Mesendoderm (in vitro differentiated cells): Measurements from ENCODE around the gene VSIG10L2. TPM values are rescaled to one million over a fixed set of nuclear protein-coding genes. Genes with fewer than 3 reads are reported as not detected.
A peak's percentile ranks its signal among the peaks of the same experiment; 100 is the strongest.

ENCODE experiments used
- DNase-seq: peaks from one replicate; pipeline ENCODE4 v3.0.0; 2013
- H2AK5ac ChIP-seq: 2 replicates; pipeline ENCODE4 v1.6.1; 2013; ENCODE audit warnings: low read length, inconsistent platforms
- H2BK120ac ChIP-seq: 2 replicates; pipeline ENCODE4 v1.6.1; 2013; ENCODE audit warnings: low read depth, mild to moderate bottlenecking, low read length, moderate library complexity, mixed read lengths
- H2BK15ac ChIP-seq: replicated peaks from 2 replicates; pipeline ENCODE4 v1.6.1; 2013; ENCODE audit warnings: low read depth, mild to moderate bottlenecking, moderate library complexity
- H2BK5ac ChIP-seq: 2 replicates; pipeline ENCODE4 v1.6.1; 2013; ENCODE audit warnings: low read length, inconsistent platforms
- H3K18ac ChIP-seq: 2 replicates; pipeline ENCODE4 v1.6.1; 2013; ENCODE audit warnings: mild to moderate bottlenecking, low read length, mixed read lengths
- H3K23ac ChIP-seq: one replicate; pipeline ENCODE4 v1.6.1; 2013; ENCODE audit warnings: low read length
- H3K27ac ChIP-seq: 2 replicates; pipeline ENCODE4 v1.5.1; 2013; ENCODE audit warnings: low read depth, mild to moderate bottlenecking, inconsistent platforms, low read length, moderate library complexity
- H3K27me3 ChIP-seq: 2 replicates; pipeline ENCODE4 v1.6.1; 2013; ENCODE audit warnings: low read length, control low read depth, mild to moderate bottlenecking, inconsistent platforms; ENCODE audit not compliant: insufficient read depth, poor library complexity
- H3K36me3 ChIP-seq: 2 replicates; pipeline ENCODE4 v1.6.1; 2013; ENCODE audit warnings: low read length, inconsistent platforms; ENCODE audit not compliant: control insufficient read depth, insufficient read depth
- H3K4ac ChIP-seq: one replicate; pipeline ENCODE4 v1.6.1; 2013; ENCODE audit warnings: low read depth, mild to moderate bottlenecking, low read length, moderate library complexity
- H3K4me1 ChIP-seq: 2 replicates; pipeline ENCODE4 v1.6.1; 2013; ENCODE audit warnings: low read depth, low read length, inconsistent platforms; ENCODE audit not compliant: control insufficient read depth
- H3K4me2 ChIP-seq: 2 replicates; pipeline ENCODE4 v1.6.1; 2013; ENCODE audit warnings: low read length
- H3K4me3 ChIP-seq: 2 replicates; pipeline ENCODE4 v1.5.1; 2013; ENCODE audit warnings: mild to moderate bottlenecking, low read length
- H3K56ac ChIP-seq: one replicate; pipeline ENCODE4 v1.6.1; 2013; ENCODE audit warnings: low read length
- H3K79me1 ChIP-seq: 2 replicates; pipeline ENCODE4 v1.6.1; 2013; ENCODE audit warnings: low read length, inconsistent platforms
- H3K79me2 ChIP-seq: 2 replicates; pipeline ENCODE4 v1.6.1; 2013; ENCODE audit warnings: mild to moderate bottlenecking, low read length; ENCODE audit not compliant: control insufficient read depth, insufficient read depth
- H3K9ac ChIP-seq: 2 replicates; pipeline ENCODE4 v1.6.1; 2013; ENCODE audit warnings: low read length, inconsistent platforms
- H4K5ac ChIP-seq: one replicate; pipeline ENCODE4 v1.6.1; 2013; ENCODE audit warnings: low read length
- H4K8ac ChIP-seq: one replicate; pipeline ENCODE4 v1.6.1; 2013; ENCODE audit warnings: low read depth, mild to moderate bottlenecking, control low read depth, low read length, moderate library complexity
- WGBS: extraction: QIAGEN DNeasy Blood & Tissue Kit; methylation state at CpG from one replicate; pipeline ENCODE4 v1.1.7; 2013; ENCODE audit warnings: low lambda C conversion rate, missing lambda C conversion rate; ENCODE audit not compliant: insufficient coverage; ENCODE audit errors: extremely low coverage; 5-methylcytosine and 5-hydroxymethylcytosine counted together
- polyA plus RNA-seq, 2 experiments: library from polyadenylated mRNA; stranded (reverse); fragments of 200-250 nt; gene quantifications; one replicate each; pipeline ENCODE4 v1.2.3, GENCODE V29; 2013

The VSIG10L2 gene
- polyA plus RNA-seq (2013, experiment 1 of 2), result not detected
- polyA plus RNA-seq (2013, experiment 2 of 2), result not detected

DNA sequence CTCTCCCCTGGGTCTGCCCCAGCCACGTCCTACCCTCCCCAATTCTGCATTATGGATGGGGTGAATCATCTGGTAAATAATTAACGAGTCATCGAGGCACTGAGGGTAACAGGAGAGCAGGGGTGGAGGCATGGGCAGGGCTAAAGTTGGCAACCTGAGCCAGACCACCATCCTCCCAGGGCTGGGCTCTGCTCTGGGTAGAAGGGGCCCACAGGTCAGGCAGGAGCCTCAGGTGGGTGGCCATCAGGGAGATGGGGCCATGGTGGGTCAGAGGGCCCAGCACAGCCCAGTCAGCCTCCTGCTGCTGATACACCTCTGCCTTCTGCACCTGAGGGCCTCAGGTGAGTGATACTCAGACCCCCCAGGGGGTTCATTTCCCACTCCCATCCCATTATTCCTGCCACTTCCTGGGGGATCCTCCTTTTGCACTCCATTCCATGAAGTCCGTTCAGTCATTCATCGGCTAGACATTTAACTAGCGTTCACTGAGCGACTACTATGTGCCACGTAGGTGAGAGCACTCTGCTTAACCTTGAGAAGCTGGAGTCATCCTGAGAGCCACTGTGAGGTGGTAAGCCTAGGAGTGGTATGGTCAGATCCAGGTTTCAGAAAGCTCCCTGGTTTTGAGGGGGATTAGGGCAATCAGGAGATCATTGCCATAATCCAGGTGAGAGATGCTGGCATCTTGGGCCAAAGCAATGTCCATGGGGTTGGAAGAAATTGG lies at the start of gene VSIG10L2:
Gene VSIG10L2, plus strand, starts transcription at position 248 of the 724 bp plus-strand sequence. Its CDS starts 12 bp downstream, at position 260.
- no peak for DNase-seq
- Histone ChIP-seq H3K4me3 (no peak within 1 kb of the TSS), H4K8ac (no peak within 1 kb of the TSS), H3K27ac (no peak within 1 kb of the TSS), H3K23ac (no peak within 1 kb of the TSS), H3K79me1 (no peaks in the 10 kb centered on the region), H2BK15ac (no peak within 1 kb of the TSS), H3K36me3 (no peaks in the 10 kb centered on the region), H3K4me2 (no peak within 1 kb of the TSS), H4K5ac (no peak within 1 kb of the TSS), H3K27me3 (no peaks in the 10 kb centered on the region), H2BK120ac (no peak within 1 kb of the TSS), H3K4me1 (peaks cover 6% of the 10 kb centered on the region), H2BK5ac (no peak within 1 kb of the TSS), H3K56ac (no peak within 1 kb of the TSS), H3K9ac (no peak within 1 kb of the TSS), H3K4ac (no peak within 1 kb of the TSS), H3K79me2 (no peaks in the 10 kb centered on the region), H2AK5ac (no peak within 1 kb of the TSS), H3K18ac (no peak within 1 kb of the TSS)
- no CpG with 5 or more reads among the region's 8 CpGs for WGBS

DNA sequence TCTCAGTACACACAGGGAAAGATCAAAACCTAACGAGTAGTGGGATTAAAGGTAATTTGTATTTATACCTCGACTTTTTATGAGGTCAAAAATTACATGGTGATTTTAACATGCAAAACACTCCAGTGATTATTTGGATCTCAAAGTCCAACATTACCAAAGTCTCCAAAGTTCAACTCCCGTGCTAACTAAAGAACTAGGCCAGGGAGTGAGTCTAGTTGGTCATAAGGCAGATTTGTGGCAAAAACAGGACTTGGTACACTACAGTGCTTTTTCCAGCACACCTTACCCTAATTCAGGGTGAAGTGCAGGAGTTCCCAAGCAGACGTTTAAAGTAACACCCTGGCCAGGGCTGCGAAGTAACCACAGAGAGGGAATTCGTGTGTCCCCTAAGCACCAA lies 44.0 kb upstream of the VSIG10L2 start:
- peaks cover 3% of the 10 kb centered on the region for H3K79me2 ChIP-seq
- no peak overlapping the region for H3K4me3 ChIP-seq
- H3K4ac ChIP-seq, result no peak overlapping the region
- H4K8ac ChIP-seq, result no peak overlapping the region
- H2AK5ac ChIP-seq, result no peak overlapping the region
- H2BK15ac ChIP-seq, result no peak overlapping the region
- H3K4me2 ChIP-seq, result no peak overlapping the region
- H2BK120ac ChIP-seq, result no peak overlapping the region
- no peak overlapping the region for H4K5ac ChIP-seq
- H2BK5ac ChIP-seq, result no peak overlapping the region
- H3K79me1 ChIP-seq, result peaks cover 6% of the 10 kb centered on the region
- H3K9ac ChIP-seq, result no peak overlapping the region
- no peak overlapping the region for H3K18ac ChIP-seq
- H3K56ac ChIP-seq, result no peak overlapping the region
- no CpG with 5 or more reads among the region's 6 CpGs for WGBS
- no peak for DNase-seq
- H3K23ac ChIP-seq, result no peak overlapping the region
- no peaks in the 10 kb centered on the region for H3K36me3 ChIP-seq
- no peaks in the 10 kb centered on the region for H3K4me1 ChIP-seq
- no peaks in the 10 kb centered on the region for H3K27me3 ChIP-seq
- H3K27ac ChIP-seq, result no peak overlapping the region

DNA sequence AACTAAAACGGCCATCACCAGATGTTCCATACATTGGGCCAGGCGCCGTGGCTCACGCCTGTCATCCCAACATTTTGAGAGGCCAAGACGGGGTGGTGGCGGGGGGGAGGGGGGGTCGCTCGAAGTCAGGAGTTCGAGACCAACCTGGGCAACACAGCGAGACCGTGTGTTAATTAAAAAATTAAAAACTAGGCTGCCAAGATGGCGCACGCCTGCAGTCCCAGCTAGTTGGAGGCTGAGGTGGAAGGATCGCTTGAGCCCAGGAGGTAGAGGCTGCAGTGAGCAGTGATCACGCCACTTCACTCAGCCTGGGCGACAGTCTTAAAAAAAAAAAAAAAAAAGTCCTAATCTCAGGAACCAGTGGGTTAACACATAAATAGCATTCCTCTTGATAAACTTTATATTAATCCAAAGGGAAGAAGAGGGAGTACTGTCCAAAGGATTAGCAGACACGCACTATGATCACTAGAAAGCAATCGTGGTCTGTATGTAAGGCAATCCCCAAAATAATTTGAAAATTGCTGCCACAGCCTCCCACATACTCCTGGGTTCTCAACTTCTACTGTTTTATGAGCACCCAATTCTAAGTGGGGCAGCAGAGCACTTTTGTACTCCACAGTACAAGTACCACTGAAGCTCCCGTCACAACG lies 43.4 kb upstream of the VSIG10L2 start:
- no peak for DNase-seq
- H2BK5ac ChIP-seq, result no peak overlapping the region
- H2BK15ac ChIP-seq, result no peak overlapping the region
- peak overlapping the region; percentile 47 for H3K4me2 ChIP-seq
- H3K4ac ChIP-seq, result no peak overlapping the region
- no peak overlapping the region for H3K27ac ChIP-seq
- H3K36me3 ChIP-seq, result no peaks in the 10 kb centered on the region
- no peak overlapping the region for H4K8ac ChIP-seq
- WGBS, result no CpG with 5 or more reads among the region's 20 CpGs
- no peak overlapping the region for H3K18ac ChIP-seq
- H3K79me2 ChIP-seq, result peaks cover 3% of the 10 kb centered on the region
- peak overlapping the region; percentile 97 for H3K4me3 ChIP-seq
- no peaks in the 10 kb centered on the region for H3K27me3 ChIP-seq
- no peak overlapping the region for H2BK120ac ChIP-seq
- H3K79me1 ChIP-seq, result peaks cover 6% of the 10 kb centered on the region
- H2AK5ac ChIP-seq, result no peak overlapping the region
- no peak overlapping the region for H3K23ac ChIP-seq
- H3K56ac ChIP-seq, result peak overlapping the region; percentile 95
- no peak overlapping the region for H4K5ac ChIP-seq
- peak overlapping the region; percentile 94 for H3K9ac ChIP-seq
- H3K4me1 ChIP-seq, result no peaks in the 10 kb centered on the region

DNA sequence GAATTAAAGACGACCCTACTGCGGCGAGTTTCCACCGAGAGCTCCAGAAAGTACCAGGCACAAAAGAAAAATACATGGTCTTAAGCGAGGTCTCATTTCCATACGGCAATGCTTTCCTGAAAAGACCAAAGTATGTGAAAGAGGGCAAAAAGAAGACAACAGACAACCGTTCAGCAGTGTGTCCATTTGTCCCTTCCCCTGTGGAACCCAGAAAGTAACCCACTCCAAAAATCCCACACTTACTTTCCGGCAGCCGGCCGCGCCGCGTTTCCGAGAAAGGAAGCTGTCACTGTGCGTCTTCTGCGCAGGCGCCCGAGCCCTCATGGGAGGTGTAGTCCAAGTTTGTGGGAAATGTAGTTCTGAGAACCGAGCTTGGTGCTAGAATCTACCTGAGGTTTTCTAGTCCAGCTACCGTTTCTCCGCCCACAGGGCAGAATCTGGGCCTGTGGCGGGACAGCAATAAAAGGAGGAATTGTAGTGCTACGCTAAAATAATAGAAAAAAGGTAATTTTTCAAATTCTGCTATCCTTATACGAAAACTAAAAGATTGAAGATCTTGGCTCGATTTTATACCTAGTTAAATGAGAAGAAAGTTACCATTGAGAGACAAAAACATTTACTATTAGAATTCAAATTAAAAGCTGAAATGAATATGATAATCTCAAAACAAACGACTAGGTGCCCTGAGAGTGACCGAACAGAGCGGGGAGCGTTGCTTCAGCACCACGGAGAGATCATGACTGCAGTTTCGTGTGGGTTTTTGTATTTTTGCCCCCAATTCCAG lies 42.7 kb upstream of the VSIG10L2 start, which contains the start of gene PUS3:
Gene PUS3, minus strand, starts transcription at position 280 of the 784 bp plus-strand sequence. CDS start 6,922 bp downstream, outside the sequence.
- no peaks in the 10 kb centered on the region for H3K4me1 ChIP-seq
- H3K4ac ChIP-seq, result no peak within 1 kb of the TSS
- peak within 1 kb of the TSS; percentile 94 for H3K9ac ChIP-seq
- no peak within 1 kb of the TSS for H2AK5ac ChIP-seq
- no peak within 1 kb of the TSS for H4K5ac ChIP-seq
- H2BK5ac ChIP-seq, result no peak within 1 kb of the TSS
- peak within 1 kb of the TSS; percentile 95 for H3K56ac ChIP-seq
- peak within 1 kb of the TSS; percentile 90 for H3K4me2 ChIP-seq
- H3K36me3 ChIP-seq, result no peaks in the 10 kb centered on the region
- H3K27me3 ChIP-seq, result no peaks in the 10 kb centered on the region
- no peak within 1 kb of the TSS for H2BK120ac ChIP-seq
- H3K79me1 ChIP-seq, result peaks cover 6% of the 10 kb centered on the region
- H3K4me3 ChIP-seq, result peak within 1 kb of the TSS; percentile 97
- H3K27ac ChIP-seq, result no peak within 1 kb of the TSS
- no CpG with 5 or more reads among the region's 31 CpGs for WGBS
- no peak within 1 kb of the TSS for H3K18ac ChIP-seq
- no peak within 1 kb of the TSS for H3K23ac ChIP-seq
- no peak within 1 kb of the TSS for H2BK15ac ChIP-seq
- DNase-seq, result peak; percentile 92
- H4K8ac ChIP-seq, result no peak within 1 kb of the TSS
- H3K79me2 ChIP-seq, result peaks cover 3% of the 10 kb centered on the region

DNA sequence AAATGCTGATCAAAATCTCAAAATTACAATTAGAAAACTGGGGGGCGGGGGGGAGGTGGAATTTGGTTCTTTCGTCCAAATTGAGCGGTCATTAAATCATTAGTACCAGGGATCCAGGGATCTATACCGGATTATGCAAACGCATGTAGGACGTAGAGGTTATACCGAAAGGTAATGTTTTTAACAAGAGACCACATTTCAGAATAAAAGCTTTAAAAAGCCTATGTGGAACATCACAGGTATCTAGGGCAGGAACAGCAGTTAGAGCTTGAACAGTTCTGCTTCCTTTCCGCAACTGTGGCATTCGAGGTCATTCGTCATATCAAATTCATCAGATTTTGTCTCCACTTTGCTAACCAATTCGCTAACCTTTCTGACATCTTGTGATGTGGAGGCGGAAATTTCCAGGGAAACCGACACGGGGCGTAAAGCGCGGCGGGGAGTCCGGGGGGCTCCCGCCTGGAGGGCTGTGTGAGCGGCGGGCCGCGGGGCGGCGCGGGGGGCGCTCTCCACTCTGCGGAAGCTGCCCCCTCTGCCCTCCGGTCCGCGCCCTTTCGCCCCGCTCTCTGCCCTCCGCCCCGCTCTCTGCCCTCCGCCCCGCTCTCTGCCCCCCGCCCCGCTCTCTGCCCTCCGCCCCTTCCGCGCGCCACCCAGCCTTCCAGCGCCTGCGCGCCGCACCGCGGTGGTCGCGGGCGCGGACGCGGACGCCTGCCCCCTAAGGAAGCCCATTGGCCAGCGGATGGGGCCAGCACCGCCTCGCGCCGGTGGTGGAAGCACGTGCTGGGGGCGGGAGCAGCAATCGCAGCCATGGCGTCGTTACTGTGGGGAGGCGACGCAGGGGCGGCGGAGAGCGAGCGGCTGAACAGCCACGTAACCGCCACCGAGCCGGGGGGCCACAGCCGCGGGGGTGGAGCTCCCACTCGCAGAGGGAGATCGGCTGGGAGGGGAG lies 41.9 kb upstream of the VSIG10L2 start, which contains the start of gene DDX25:
Gene DDX25, plus strand, starts transcription at position 798 of the 949 bp plus-strand sequence. Its CDS starts 10 bp downstream, at position 808.
- WGBS, result no CpG with 5 or more reads among the region's 81 CpGs
- Histone ChIP-seq H2AK5ac (no peak within 1 kb of the TSS), H3K9ac (peak within 1 kb of the TSS; percentile 49), H3K4me2 (peak within 1 kb of the TSS; percentile 90), H3K79me2 (peaks cover 3% of the 10 kb centered on the region), H3K4me3 (peak within 1 kb of the TSS; percentile 37), H2BK120ac (no peak within 1 kb of the TSS), H2BK5ac (no peak within 1 kb of the TSS), H3K36me3 (no peaks in the 10 kb centered on the region), H3K4ac (no peak within 1 kb of the TSS), H3K79me1 (peaks cover 3% of the 10 kb centered on the region), H4K5ac (no peak within 1 kb of the TSS), H3K23ac (no peak within 1 kb of the TSS), H3K27me3 (no peaks in the 10 kb centered on the region), H2BK15ac (no peak within 1 kb of the TSS), H3K56ac (peak within 1 kb of the TSS; percentile 53), H3K27ac (no peak within 1 kb of the TSS), H4K8ac (no peak within 1 kb of the TSS), H3K4me1 (no peaks in the 10 kb centered on the region), H3K18ac (no peak within 1 kb of the TSS)
- peak; percentile 74 for DNase-seq
